Upper lobe of left lung (tissue), 4 donors: ENCODE data around the gene HAPLN1.

Source experiments
- CTCF ChIP-seq, 6 experiments: fragments of 450-650 bp in 4 of 6; fragments of 200-600 bp in 2 of 6; sonication (generic) in 2 of 6; IDR thresholded peaks; one replicate each; pipeline ENCODE4 v1.5.1; 2016 to 2019; ENCODE audit warnings: antibody characterized with exemption in 6 of 6
- POLR2AphosphoS5 ChIP-seq, 2 donors: sonication (generic); formaldehyde crosslinking; IDR thresholded peaks; one replicate each; pipeline ENCODE4 v1.5.1; 2017; ENCODE audit warnings: antibody characterized with exemption in 2 of 2

DNA sequence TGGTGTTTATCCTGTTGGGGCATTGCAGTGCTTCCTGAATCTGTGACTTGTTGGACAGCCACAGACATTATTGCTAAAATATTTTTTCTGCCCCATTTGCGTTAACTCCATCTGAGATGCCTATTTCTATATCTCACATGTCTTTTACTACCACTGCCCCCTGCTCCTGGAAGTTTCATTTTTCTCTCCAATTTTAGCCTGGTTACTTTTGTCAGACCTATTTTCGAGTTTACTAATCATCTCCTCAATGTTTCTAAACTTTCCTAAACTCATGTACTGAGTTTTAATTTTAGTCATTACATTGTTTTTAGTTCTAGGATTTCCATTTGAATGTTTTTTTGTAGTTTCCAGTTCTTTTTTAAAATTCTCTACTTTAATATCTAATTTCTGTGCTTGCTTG lies 17.6 kb downstream of the HAPLN1 start:
- no peak for TF ChIP-seq POLR2AphosphoS5 (IDR thresholded peaks at IDR 0.05)
- TF ChIP-seq CTCF (IDR thresholded peaks at IDR 0.05) = no peak
